H1 (cell line): ENCODE results near the gene OGFR. TPM values are rescaled to one million over a fixed set of nuclear protein-coding genes. Genes with fewer than 3 reads are reported as not detected.

Experiments
- CTCF ChIA-PET: fragments of 300-600 bp; sonication (Branson Sonifier 250); formaldehyde crosslinking; loops from one replicate; lab custom pipeline; 2021; ENCODE audit not compliant: partially characterized antibody; lab: Charles Lee
- POLR2A ChIA-PET: fragments of 300-600 bp; sonication (Branson Sonifier 250); formaldehyde crosslinking; loops from one replicate; lab custom pipeline; 2021; ENCODE audit warnings: inconsistent platforms; ENCODE audit not compliant: partially characterized antibody; lab: Charles Lee
- DNase-seq, 2 experiments: peaks; one replicate each; pipeline versions ENCODE4 v3.0.0 to v3.0.0-alpha.2; 2010 to 2022; ENCODE audit warnings: low spot score in 2 of 2, low read depth in 1 of 2, mixed read lengths in 1 of 2
- FAIRE-seq: peaks from 2 replicates; lab custom pipeline; 2011; peaks lifted over from hg19 to GRCh38; lab: Jason Lieb, UNC
- H2AFZ ChIP-seq: 2 replicates; pipeline ENCODE4 v1.8.1; 2012; ENCODE audit warnings: low read length, inconsistent platforms
- H2AK5ac ChIP-seq: 2 replicates; pipeline ENCODE4 v1.6.1; 2013; ENCODE audit warnings: low read depth, low read length
- H2BK120ac ChIP-seq: replicated peaks from 2 replicates; pipeline ENCODE3; 2013; ENCODE audit warnings: low read depth, low read length, inconsistent platforms
- H2BK12ac ChIP-seq: 2 replicates; pipeline ENCODE4 v1.6.1; 2013; ENCODE audit warnings: low read depth, low read length
- H2BK15ac ChIP-seq: 2 replicates; pipeline ENCODE4 v1.6.1; 2013; ENCODE audit warnings: low read length
- H2BK20ac ChIP-seq: 2 replicates; pipeline ENCODE4 v1.6.1; 2013; ENCODE audit warnings: low read length
- H2BK5ac ChIP-seq: 2 replicates; pipeline ENCODE4 v1.6.1; 2013; ENCODE audit warnings: low read depth, low read length
- H3K14ac ChIP-seq: 2 replicates; pipeline ENCODE4 v1.6.1; 2013; ENCODE audit warnings: inconsistent platforms; ENCODE audit not compliant: insufficient read length
- H3K18ac ChIP-seq: 2 replicates; pipeline ENCODE4 v1.6.1; 2013; ENCODE audit warnings: low read length; ENCODE audit errors: extremely low read depth
- H3K23ac ChIP-seq: 2 replicates; pipeline ENCODE4 v1.6.1; 2013; ENCODE audit warnings: inconsistent platforms; ENCODE audit not compliant: insufficient read length
- H3K23me2 ChIP-seq: 2 replicates; pipeline ENCODE4 v1.6.1; 2013; ENCODE audit warnings: low read depth, low read length
- H3K27ac ChIP-seq: 2 replicates; pipeline ENCODE4 v1.6.1; 2011; ENCODE audit warnings: low read depth, low read length, inconsistent platforms
- H3K27me3 ChIP-seq, 4 experiments: replicated peaks in 1 of 4; 1 replicate in 1 of 4; 2 replicates in 3 of 4; pipeline versions ENCODE4 v1.6.1 to v1.8.1; 2011 to 2013; ENCODE audit warnings: low read length in 3 of 4, mild to moderate bottlenecking in 3 of 4, inconsistent platforms in 2 of 4, mixed read lengths in 2 of 4, moderate library complexity in 1 of 4; ENCODE audit not compliant: control insufficient read depth in 3 of 4, insufficient read depth in 3 of 4; ENCODE audit errors: extremely low read depth in 1 of 4
- H3K36me3 ChIP-seq, 4 experiments: 2 replicates each; pipeline versions ENCODE4 v1.6.1 to v1.8.1; 2011 to 2013; ENCODE audit warnings: mild to moderate bottlenecking in 4 of 4, low read length in 3 of 4, moderate library complexity in 2 of 4, control low read depth in 1 of 4, inconsistent platforms in 1 of 4; ENCODE audit not compliant: insufficient read depth in 4 of 4, control insufficient read depth in 2 of 4
- H3K4ac ChIP-seq: replicated peaks from 2 replicates; pipeline ENCODE3; 2013; ENCODE audit warnings: low read length, low read depth, mixed read lengths, inconsistent platforms; ENCODE audit not compliant: insufficient read length
- H3K4me1 ChIP-seq, 4 experiments: replicated peaks in 1 of 4; 1 replicate in 1 of 4; 2 replicates in 3 of 4; pipeline versions ENCODE4 v1.6.1 to v1.8.1; 2011 to 2013; ENCODE audit warnings: low read length in 3 of 4, inconsistent platforms in 2 of 4, mixed read lengths in 1 of 4; ENCODE audit not compliant: insufficient read depth in 4 of 4, control insufficient read depth in 3 of 4
- H3K4me2 ChIP-seq, 2 experiments: 2 replicates each; pipeline versions ENCODE4 v1.6.1 to v1.8.1; 2011 to 2013; ENCODE audit warnings: low read depth in 2 of 2, low read length in 2 of 2, control low read depth in 1 of 2, inconsistent platforms in 1 of 2, mild to moderate bottlenecking in 1 of 2; ENCODE audit not compliant: insufficient read depth in 1 of 2
- H3K4me3 ChIP-seq, 4 experiments: fragments of 200-600, 300-600 bp in 1 of 4; sonication (generic), shearing (Covaris generic), sonication (Bioruptor Twin) in 1 of 4; 2 replicates each; pipeline versions ENCODE4 v1.5.1 to v1.8.1; 2011 to 2016; ENCODE audit warnings: low read length in 4 of 4, low read depth in 3 of 4, control low read depth in 2 of 4, inconsistent platforms in 2 of 4, mild to moderate bottlenecking in 2 of 4, mixed read lengths in 1 of 4, moderate library complexity in 1 of 4; ENCODE audit not compliant: insufficient read depth in 2 of 4; ENCODE audit errors: extremely low read depth in 1 of 4
- H3K56ac ChIP-seq: replicated peaks from 2 replicates; pipeline ENCODE3; 2013; ENCODE audit warnings: low read depth, mild to moderate bottlenecking, mixed read lengths, low read length, inconsistent platforms; ENCODE audit not compliant: insufficient read length
- H3K79me1 ChIP-seq: 2 replicates; pipeline ENCODE4 v1.6.1; 2013; ENCODE audit warnings: low read depth, low read length, control low read depth
- H3K79me2 ChIP-seq, 2 experiments: 2 replicates each; pipeline versions ENCODE4 v1.6.1 to v1.8.1; 2012 to 2013; ENCODE audit warnings: low read length in 2 of 2, mild to moderate bottlenecking in 2 of 2, inconsistent platforms in 1 of 2; ENCODE audit not compliant: insufficient read depth in 2 of 2, control insufficient read depth in 1 of 2
- H3K9ac ChIP-seq, 4 experiments: replicated peaks in 1 of 4; 1 replicate in 1 of 4; 2 replicates in 3 of 4; pipeline versions ENCODE4 v1.6.1 to v1.8.1; 2011 to 2013; ENCODE audit warnings: low read depth in 3 of 4, low read length in 3 of 4, control low read depth in 2 of 4, mild to moderate bottlenecking in 2 of 4, moderate library complexity in 2 of 4, inconsistent platforms in 1 of 4; ENCODE audit errors: extremely low read depth in 1 of 4
- H3K9me3 ChIP-seq, 2 experiments: 2 replicates each; pipeline versions ENCODE4 v1.6.1 to v1.8.1; 2012 to 2013; ENCODE audit warnings: mild to moderate bottlenecking in 2 of 2, moderate library complexity in 2 of 2, control low read depth in 1 of 2, inconsistent platforms in 1 of 2, low read depth in 1 of 2, low read length in 1 of 2, mixed read lengths in 1 of 2; ENCODE audit not compliant: insufficient read depth in 2 of 2
- H4K20me1 ChIP-seq, 2 experiments: replicated peaks in 1 of 2; 2 replicates each; pipeline versions ENCODE3 to v1.8.1; 2011 to 2013; ENCODE audit warnings: inconsistent platforms in 2 of 2, low read length in 2 of 2, mild to moderate bottlenecking in 1 of 2; ENCODE audit not compliant: insufficient read depth in 2 of 2, control insufficient read depth in 1 of 2
- H4K5ac ChIP-seq: 2 replicates; pipeline ENCODE4 v1.6.1; 2013; ENCODE audit warnings: low read length, low read depth, mixed read lengths, inconsistent platforms; ENCODE audit not compliant: insufficient read length
- H4K8ac ChIP-seq: 2 replicates; pipeline ENCODE4 v1.8.0; 2013; ENCODE audit warnings: mild to moderate bottlenecking, moderate library complexity, low read length, inconsistent platforms; ENCODE audit not compliant: insufficient read depth; ENCODE audit errors: extremely low read depth
- H4K91ac ChIP-seq: replicated peaks from 2 replicates; pipeline ENCODE3; 2013; ENCODE audit warnings: low read length, mixed read lengths, inconsistent platforms; ENCODE audit not compliant: insufficient read length
- CTBP2 ChIP-seq: IDR thresholded peaks from 2 replicates; pipeline ENCODE4 v1.7.0; 2011; ENCODE audit warnings: borderline replicate concordance, mild to moderate bottlenecking, moderate library complexity, mixed read lengths, low read length; ENCODE audit not compliant: insufficient read depth, insufficient read length
- EGR1 ChIP-seq: IDR thresholded peaks from 2 replicates; pipeline ENCODE4 v1.6.1; 2011; ENCODE audit warnings: low read depth, low read length, borderline replicate concordance
- GTF2F1 ChIP-seq: IDR thresholded peaks from 2 replicates; pipeline ENCODE4 v1.6.1; 2012; ENCODE audit warnings: low read depth, low read length, improper control_type of control experiment, borderline replicate concordance
- JUND ChIP-seq: IDR thresholded peaks from 2 replicates; pipeline ENCODE4 v1.6.1; 2011; ENCODE audit warnings: mild to moderate bottlenecking, improper control_type of control experiment, low read length
- SIX5 ChIP-seq: IDR thresholded peaks from 2 replicates; pipeline ENCODE4 v1.6.1; 2011; ENCODE audit warnings: mild to moderate bottlenecking, low read depth, low read length
- SP1 ChIP-seq: IDR thresholded peaks from 2 replicates; pipeline ENCODE4 v1.6.1; 2011; ENCODE audit warnings: low read depth, low read length
- TBP ChIP-seq: IDR thresholded peaks from 2 replicates; pipeline ENCODE4 v1.6.1; 2011; ENCODE audit warnings: low read depth, low read length, improper control_type of control experiment
- WGBS, 2 experiments: shearing (Covaris generic) in 1 of 2; methylation state at CpG; one replicate each; pipeline versions ENCODE4 v1.1.6 to v1.1.7; 2013 to 2015; ENCODE audit warnings: low lambda C conversion rate in 2 of 2, mixed read lengths in 2 of 2, inconsistent platforms in 1 of 2, low coverage in 1 of 2, missing lambda C conversion rate in 1 of 2; ENCODE audit not compliant: insufficient replicate concordance in 2 of 2, insufficient coverage in 1 of 2, insufficient read length in 1 of 2; ENCODE audit errors: extremely low coverage in 1 of 2, missing lambda C conversion rate in 1 of 2; 5-methylcytosine and 5-hydroxymethylcytosine counted together
- polyA plus RNA-seq, 7 experiments: library from polyadenylated mRNA; depleted of rRNA in 3 of 7; stranded (reverse) in 5 of 7; unstranded in 2 of 7; fragments of >200 nt in 5 of 7; fragments of 200-250 nt in 2 of 7; gene quantifications; 1 replicate in 5 of 7; 2 replicates in 1 of 7; 4 replicates in 1 of 7; pipeline versions ENCODE4 v1.2.1 to v1.2.3, GENCODE V29; 2011 to 2013; ENCODE audit warnings: missing spikeins in 2 of 7, mixed read lengths in 2 of 7
- total RNA-seq: library from RNA; stranded (reverse); fragmentation: NEBNext Ultra II Directional; extraction: Animal tissue kit (Norgen Biotek cat#: 25700); gene quantifications from 2 replicates; pipeline ENCODE4 v1.2.1, GENCODE V29; 2021

The OGFR gene
- total and polyA plus RNA-seq, 2 of the 8 experiments (the other 6 are each of a cell fraction or from before 2014, with no cell fraction given): 13.9 to 25.1 TPM

DNA sequence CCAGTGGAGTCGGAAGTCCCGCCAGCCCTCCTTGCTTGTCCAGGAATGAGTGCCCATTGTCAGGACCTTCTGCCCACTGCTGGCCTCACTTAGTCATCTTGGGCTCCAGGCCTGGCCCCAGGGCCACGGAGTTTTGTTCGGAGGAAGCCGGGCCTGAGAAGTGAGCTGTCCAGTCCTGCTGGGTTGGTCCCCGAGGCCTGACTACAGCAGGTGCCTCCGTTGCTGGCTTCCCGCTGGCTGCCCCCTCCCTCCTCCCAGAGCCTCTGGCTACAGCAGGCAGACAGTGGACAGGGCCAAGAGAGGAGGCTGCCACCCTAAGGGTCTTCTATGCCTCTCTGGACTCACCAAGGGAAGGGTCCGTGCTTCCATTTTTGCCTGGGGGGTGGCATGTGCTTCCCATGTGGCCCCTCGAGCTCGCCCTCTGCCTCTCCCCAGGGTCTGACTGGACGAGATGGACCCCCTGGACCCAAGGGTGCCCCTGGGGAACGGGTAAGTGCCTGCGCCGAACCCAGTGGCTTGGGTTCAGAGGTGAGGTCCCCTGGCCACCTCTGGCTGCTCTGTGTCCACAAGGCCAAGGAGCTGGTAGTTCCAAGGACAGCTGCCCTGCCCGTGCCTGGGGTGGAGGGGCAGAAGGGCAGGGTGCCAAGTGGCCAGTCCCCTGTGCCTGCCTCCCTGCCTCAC, 15.0 kb downstream of the OGFR start:
- no peak overlapping the region for H2BK5ac ChIP-seq
- no peak overlapping the region for H2BK12ac ChIP-seq
- H2BK120ac ChIP-seq: no peak overlapping the region
- TF ChIP-seq CTBP2 (no peak), SP1 (no peak), GTF2F1 (no peak), JUND (no peak), SIX5 (no peak), TBP (no peak), EGR1 (no peak)
- H2AK5ac ChIP-seq: no peak overlapping the region
- no peak overlapping the region for H3K14ac ChIP-seq
- H3K4me1 ChIP-seq: peaks cover 0 to 32% (median 19%) of the 10 kb centered on the region in 4 experiments; a peak in 5 of 7 replicates
- WGBS, 2 experiments: 92% methylated on average over 16 of the region's 16 CpGs; no CpG with 5 or more reads in 1 of the 2 experiments
- no peak overlapping the region for H4K5ac ChIP-seq
- no peak overlapping the region for H2BK20ac ChIP-seq
- peaks cover 0 to 4% of the 10 kb centered on the region in 2 experiments for H4K20me1 ChIP-seq
- H3K4me3 ChIP-seq: no peak overlapping the region
- H3K56ac ChIP-seq: no peak overlapping the region
- no peak overlapping the region for H2AFZ ChIP-seq
- H3K4ac ChIP-seq: no peak overlapping the region
- H4K8ac ChIP-seq: no peak overlapping the region
- H3K23me2 ChIP-seq: peaks cover 13% of the 10 kb centered on the region
- no peak overlapping the region for H2BK15ac ChIP-seq
- H3K79me1 ChIP-seq: no peaks in the 10 kb centered on the region
- H3K18ac ChIP-seq: no peak overlapping the region
- no peak overlapping the region for H3K27ac ChIP-seq
- FAIRE-seq (no peak), DNase-seq (no peak)
- H3K4me2 ChIP-seq: no peak overlapping the region
- ChIA-PET POLR2A (interaction anchor here (0.9 to 1.0 kb wide), 2 partner anchors 13 to 22 kb away, joined by 3 read pairs; no protein-coding TSS in a partner anchor), CTCF (interaction anchor here (1.3 kb wide), 1 partner anchor 131 kb away, joined by 3 read pairs; no protein-coding TSS in a partner anchor)
- no peak overlapping the region for H3K9ac ChIP-seq
- peaks cover 0 to 8% (median 2%) of the 10 kb centered on the region in 4 experiments; a peak in 2 of 7 replicates for H3K27me3 ChIP-seq
- no peaks in the 10 kb centered on the region for H3K79me2 ChIP-seq
- H3K23ac ChIP-seq: no peak overlapping the region
- no peaks in the 10 kb centered on the region for H3K36me3 ChIP-seq
- H4K91ac ChIP-seq: no peak overlapping the region
- H3K9me3 ChIP-seq: no peaks in the 10 kb centered on the region
